ENCODE measurements around the gene CCNF.

The CCNF gene

GRCh38 chr16:2424061-2425007 lies 4.9 kb upstream of the CCNF start:
- no peak for TF ChIP-seq CTCF (IDR thresholded peaks at IDR 0.05; ENCODE audit: low read length, missing control alignments)
- DNase-seq (ENCODE audit: low read depth) = no peak
- H3K4me3 ChIP-seq (replicated peaks; ENCODE audit: low read depth, low read length) = no peak overlapping the region

GRCh38 chr16:2425008-2425518 lies 4.2 kb upstream of the CCNF start:
- no peak for TF ChIP-seq CTCF (IDR thresholded peaks at IDR 0.05; ENCODE audit: low read length, missing control alignments)

GRCh38 chr16:2425825-2426430 lies 3.3 kb upstream of the CCNF start:
- H3K4me3 ChIP-seq (replicated peaks; ENCODE audit: low read depth, low read length) = no peak overlapping the region
- TF ChIP-seq CTCF (IDR thresholded peaks at IDR 0.05; ENCODE audit: low read length, missing control alignments) = no peak
- no peak for DNase-seq (ENCODE audit: low read depth)

More at GRCh38 chr16:2425008-2425518, 4.2 kb upstream of the CCNF start:
- H3K4me3 ChIP-seq (replicated peaks; ENCODE audit: low read depth, low read length) = no peak overlapping the region
- no peak for DNase-seq (ENCODE audit: low read depth)

GRCh38 chr16:2426941-2427361 lies 2.3 kb upstream of the CCNF start:
- DNase-seq (ENCODE audit: low read depth) = no peak
- H3K4me3 ChIP-seq (replicated peaks; ENCODE audit: low read depth, low read length) = no peak overlapping the region
- no peak for TF ChIP-seq CTCF (IDR thresholded peaks at IDR 0.05; ENCODE audit: low read length, missing control alignments)

GRCh38 chr16:2427526-2427925 lies 1.7 kb upstream of the CCNF start:
- no peak for TF ChIP-seq CTCF (IDR thresholded peaks at IDR 0.05; ENCODE audit: low read length, missing control alignments)
- H3K4me3 ChIP-seq (replicated peaks; ENCODE audit: low read depth, low read length) = no peak overlapping the region
- no peak for DNase-seq (ENCODE audit: low read depth)

GRCh38 chr16:2428051-2428783 lies 1.0 kb upstream of the CCNF start:
- peak overlapping the region; percentile 70 for H3K4me3 ChIP-seq (replicated peaks; ENCODE audit: low read depth, low read length)
- peak; percentile 27 for DNase-seq (ENCODE audit: low read depth)
- peak; percentile 22 for TF ChIP-seq CTCF (IDR thresholded peaks at IDR 0.05; ENCODE audit: low read length, missing control alignments)
